HCT116 (cell line): ENCODE results near the gene SULT1B1.

Experiments
- EGR1 ChIP-seq: IDR thresholded peaks from 2 replicates; pipeline ENCODE4 v1.6.1; 2012; ENCODE audit warnings: low read depth
- EZH2 ChIP-seq: fragments of 200-600 bp; sonication (generic); IDR thresholded peaks from 2 replicates; pipeline ENCODE4 v1.6.1; 2017; ENCODE audit warnings: antibody characterized with exemption, mixed run types
- EZH2phosphoT487 ChIP-seq: fragments of 200-600 bp; IDR thresholded peaks from 2 replicates; pipeline ENCODE4 v1.6.1; 2018; ENCODE audit warnings: antibody characterized with exemption, borderline replicate concordance
- JUND ChIP-seq: IDR thresholded peaks from 2 replicates; pipeline ENCODE4 v1.6.1; 2012
- POLR2A ChIP-seq: IDR thresholded peaks from 2 replicates; pipeline ENCODE4 v1.7.0; 2011; ENCODE audit warnings: borderline replicate concordance; ENCODE audit not compliant: insufficient read depth, insufficient read length; ENCODE audit errors: extremely low read depth
- POLR2AphosphoS5 ChIP-seq: IDR thresholded peaks from 2 replicates; pipeline ENCODE4 v1.6.1; 2011; ENCODE audit warnings: mild to moderate bottlenecking, low read depth, low read length, moderate library complexity
- RAD21 ChIP-seq: IDR thresholded peaks from 2 replicates; pipeline ENCODE4 v1.6.1; 2012; ENCODE audit warnings: low read depth, mild to moderate bottlenecking
- SIN3A ChIP-seq: IDR thresholded peaks from 2 replicates; pipeline ENCODE4 v1.6.1; 2012; ENCODE audit warnings: low read depth
- SP1 ChIP-seq: IDR thresholded peaks from 2 replicates; pipeline ENCODE4 v1.6.1; 2012; ENCODE audit warnings: low read depth
- TCF7L2 ChIP-seq: IDR thresholded peaks from 2 replicates; pipeline ENCODE4 v1.7.0; 2011; ENCODE audit warnings: borderline replicate concordance, inconsistent platforms; ENCODE audit not compliant: insufficient read depth, insufficient read length; ENCODE audit errors: extremely low read depth
- ZFX ChIP-seq: fragments of 450-650 bp; IDR thresholded peaks from 2 replicates; pipeline ENCODE4 v1.6.1; 2017
- TF ChIP-seq, protein P1 (sequence below): IDR thresholded peaks from 2 replicates; pipeline ENCODE4 v1.6.1; 2012; ENCODE audit warnings: low read depth
- TF ChIP-seq, protein P2 (sequence below), 3 experiments: fragments of 200-600 bp in 1 of 3; sonication (generic) in 1 of 3; IDR thresholded peaks in 2 of 3; conservative IDR thresholded peaks in 1 of 3; 2 replicates each; pipeline ENCODE4 v1.5.1; 2012 to 2017; ENCODE audit warnings: low read depth in 2 of 3, low read length in 2 of 3, antibody characterized with exemption in 1 of 3, borderline replicate concordance in 1 of 3, control low read depth in 1 of 3, mild to moderate bottlenecking in 1 of 3, mixed read lengths in 1 of 3, mixed run types in 1 of 3, moderate library complexity in 1 of 3; ENCODE audit not compliant: insufficient read depth in 1 of 3

DNA sequence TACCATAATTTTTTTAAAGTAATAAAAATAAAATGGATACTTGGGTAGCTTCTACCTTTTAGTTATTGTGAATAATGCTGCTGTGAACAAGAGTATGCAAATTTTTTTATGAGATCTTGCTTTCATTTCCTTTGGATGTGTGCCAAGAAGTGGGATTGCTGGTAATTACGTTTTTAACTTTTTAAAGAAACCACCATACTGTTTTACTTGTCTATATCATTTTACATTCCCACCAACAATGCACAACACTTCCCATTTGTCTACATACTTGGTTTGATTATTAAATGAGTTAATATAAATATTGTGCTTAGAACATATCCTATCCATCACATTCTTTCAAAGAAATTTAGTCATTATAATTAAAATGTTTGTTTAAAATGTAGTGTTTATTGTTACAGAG, 3.9 kb upstream of the SULT1B1 start:
- TF ChIP-seq ZFX: no peak
- TF ChIP-seq EZH2: no peak
- TF ChIP-seq SP1: no peak
- TF ChIP-seq SIN3A: no peak
- TF ChIP-seq JUND: no peak
- no peak for TF ChIP-seq POLR2A
- TF ChIP-seq, protein P1, sequence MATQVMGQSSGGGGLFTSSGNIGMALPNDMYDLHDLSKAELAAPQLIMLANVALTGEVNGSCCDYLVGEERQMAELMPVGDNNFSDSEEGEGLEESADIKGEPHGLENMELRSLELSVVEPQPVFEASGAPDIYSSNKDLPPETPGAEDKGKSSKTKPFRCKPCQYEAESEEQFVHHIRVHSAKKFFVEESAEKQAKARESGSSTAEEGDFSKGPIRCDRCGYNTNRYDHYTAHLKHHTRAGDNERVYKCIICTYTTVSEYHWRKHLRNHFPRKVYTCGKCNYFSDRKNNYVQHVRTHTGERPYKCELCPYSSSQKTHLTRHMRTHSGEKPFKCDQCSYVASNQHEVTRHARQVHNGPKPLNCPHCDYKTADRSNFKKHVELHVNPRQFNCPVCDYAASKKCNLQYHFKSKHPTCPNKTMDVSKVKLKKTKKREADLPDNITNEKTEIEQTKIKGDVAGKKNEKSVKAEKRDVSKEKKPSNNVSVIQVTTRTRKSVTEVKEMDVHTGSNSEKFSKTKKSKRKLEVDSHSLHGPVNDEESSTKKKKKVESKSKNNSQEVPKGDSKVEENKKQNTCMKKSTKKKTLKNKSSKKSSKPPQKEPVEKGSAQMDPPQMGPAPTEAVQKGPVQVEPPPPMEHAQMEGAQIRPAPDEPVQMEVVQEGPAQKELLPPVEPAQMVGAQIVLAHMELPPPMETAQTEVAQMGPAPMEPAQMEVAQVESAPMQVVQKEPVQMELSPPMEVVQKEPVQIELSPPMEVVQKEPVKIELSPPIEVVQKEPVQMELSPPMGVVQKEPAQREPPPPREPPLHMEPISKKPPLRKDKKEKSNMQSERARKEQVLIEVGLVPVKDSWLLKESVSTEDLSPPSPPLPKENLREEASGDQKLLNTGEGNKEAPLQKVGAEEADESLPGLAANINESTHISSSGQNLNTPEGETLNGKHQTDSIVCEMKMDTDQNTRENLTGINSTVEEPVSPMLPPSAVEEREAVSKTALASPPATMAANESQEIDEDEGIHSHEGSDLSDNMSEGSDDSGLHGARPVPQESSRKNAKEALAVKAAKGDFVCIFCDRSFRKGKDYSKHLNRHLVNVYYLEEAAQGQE: no peak
- TF ChIP-seq, protein P2, sequence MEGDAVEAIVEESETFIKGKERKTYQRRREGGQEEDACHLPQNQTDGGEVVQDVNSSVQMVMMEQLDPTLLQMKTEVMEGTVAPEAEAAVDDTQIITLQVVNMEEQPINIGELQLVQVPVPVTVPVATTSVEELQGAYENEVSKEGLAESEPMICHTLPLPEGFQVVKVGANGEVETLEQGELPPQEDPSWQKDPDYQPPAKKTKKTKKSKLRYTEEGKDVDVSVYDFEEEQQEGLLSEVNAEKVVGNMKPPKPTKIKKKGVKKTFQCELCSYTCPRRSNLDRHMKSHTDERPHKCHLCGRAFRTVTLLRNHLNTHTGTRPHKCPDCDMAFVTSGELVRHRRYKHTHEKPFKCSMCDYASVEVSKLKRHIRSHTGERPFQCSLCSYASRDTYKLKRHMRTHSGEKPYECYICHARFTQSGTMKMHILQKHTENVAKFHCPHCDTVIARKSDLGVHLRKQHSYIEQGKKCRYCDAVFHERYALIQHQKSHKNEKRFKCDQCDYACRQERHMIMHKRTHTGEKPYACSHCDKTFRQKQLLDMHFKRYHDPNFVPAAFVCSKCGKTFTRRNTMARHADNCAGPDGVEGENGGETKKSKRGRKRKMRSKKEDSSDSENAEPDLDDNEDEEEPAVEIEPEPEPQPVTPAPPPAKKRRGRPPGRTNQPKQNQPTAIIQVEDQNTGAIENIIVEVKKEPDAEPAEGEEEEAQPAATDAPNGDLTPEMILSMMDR (IDR thresholded peaks at IDR 0.05 in 2 of 3, conservative IDR thresholded peaks at IDR 0.05 in 1 of 3; ENCODE audit: borderline replicate concordance in 1 of 3, insufficient read depth in 1 of 3, low read depth in 2 of 3, low read length in 2 of 3): no peak
- no peak for TF ChIP-seq RAD21
- no peak for TF ChIP-seq POLR2AphosphoS5
- no peak for TF ChIP-seq EGR1
- TF ChIP-seq TCF7L2: no peak
- no peak for TF ChIP-seq EZH2phosphoT487
